GM19468 (cell line): Measurements from ENCODE around the gene TSC22D2.

ENCODE experiments used
- ATAC-seq: cut with Tn5 transposase; IDR thresholded peaks from one replicate; pipeline ENCODE4 v1.9.1; 2021; ENCODE audit warnings: mild to moderate bottlenecking, moderate library complexity, moderate number of reproducible peaks; ENCODE audit not compliant: unreplicated experiment; ENCODE audit errors: extremely low read depth

The TSC22D2 gene

DNA sequence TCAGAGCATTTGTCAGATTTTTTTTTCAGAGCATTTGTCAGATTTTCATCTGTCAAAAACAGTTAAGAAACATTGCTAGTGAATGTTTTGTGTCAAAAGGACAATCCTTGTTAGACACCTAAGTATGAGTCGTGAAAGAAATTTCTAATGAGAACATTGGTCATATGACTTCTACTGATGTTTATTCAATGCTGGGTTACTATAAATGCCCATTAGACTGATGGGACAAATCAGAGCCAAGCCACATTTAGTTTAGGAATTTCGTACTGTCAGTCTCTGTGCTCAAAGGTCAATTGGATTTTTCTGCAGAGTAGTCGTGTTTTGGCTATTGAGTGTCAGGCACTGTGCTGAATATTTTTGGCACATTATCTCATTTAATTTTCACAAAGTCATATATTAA is 31.6 kb downstream of the TSC22D2 start:
- no peak for ATAC-seq

DNA sequence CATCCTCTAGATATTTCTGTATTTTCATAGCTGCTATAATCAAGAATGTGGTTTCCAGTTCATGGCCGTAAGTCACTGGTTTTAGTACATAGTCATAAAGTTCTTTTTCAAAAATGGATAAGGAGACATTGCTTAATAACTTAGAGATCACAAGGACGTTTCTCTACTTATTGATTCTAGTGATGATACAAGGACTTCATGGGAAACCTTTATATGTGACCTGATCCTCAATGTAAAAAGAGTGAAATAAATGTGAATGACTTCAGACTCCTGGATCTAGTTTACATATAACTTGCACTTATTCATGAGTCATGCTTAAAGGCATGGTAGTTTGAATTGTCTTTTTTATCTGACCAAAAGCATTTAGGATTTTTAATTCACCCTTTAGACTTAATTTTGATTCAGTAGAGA is 35.2 kb downstream of the TSC22D2 start:
- no peak for ATAC-seq

DNA sequence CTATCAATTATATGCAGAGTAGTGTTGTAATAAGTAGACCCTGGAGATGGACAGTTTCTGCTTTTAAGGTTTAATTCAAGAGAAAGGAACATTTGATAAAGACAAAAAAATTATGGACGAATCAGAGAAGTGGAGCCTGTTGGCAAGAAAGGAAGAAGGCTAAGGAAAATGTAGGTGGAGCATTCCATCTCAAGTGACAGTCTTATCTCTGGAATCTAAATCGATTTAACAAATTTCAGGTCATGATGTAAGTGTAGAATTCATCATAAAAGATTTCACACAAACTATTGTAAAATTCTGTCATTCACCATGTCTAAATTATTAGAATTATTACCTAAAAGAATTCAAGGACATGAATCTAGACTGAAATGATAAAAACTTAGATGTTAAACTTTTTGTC is 36.3 kb downstream of the TSC22D2 start:
- no peak for ATAC-seq

DNA sequence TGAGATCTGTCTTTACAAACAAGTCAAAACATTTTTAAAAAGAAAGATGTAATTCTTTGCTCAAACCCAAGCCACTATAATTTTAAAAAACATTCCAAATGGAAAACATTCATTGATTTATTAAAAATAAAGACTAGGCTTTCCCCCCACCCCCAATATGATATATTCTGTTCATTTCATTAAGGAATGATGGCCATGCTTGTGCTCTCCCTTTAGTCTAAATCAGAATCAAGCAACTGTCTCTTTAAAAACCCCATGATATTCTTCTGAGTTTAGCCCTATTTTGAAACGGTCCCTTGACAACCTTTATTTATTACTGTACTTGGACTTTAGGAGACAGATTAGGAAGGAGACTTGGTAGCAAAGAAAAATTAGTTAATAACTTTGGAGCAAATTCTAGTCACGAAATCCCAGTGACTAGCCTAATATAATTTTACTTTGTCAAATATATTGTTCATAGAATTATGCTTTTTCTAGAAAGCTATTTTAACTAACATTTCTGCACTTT is 38.4 kb downstream of the TSC22D2 start:
- no peak for ATAC-seq

DNA sequence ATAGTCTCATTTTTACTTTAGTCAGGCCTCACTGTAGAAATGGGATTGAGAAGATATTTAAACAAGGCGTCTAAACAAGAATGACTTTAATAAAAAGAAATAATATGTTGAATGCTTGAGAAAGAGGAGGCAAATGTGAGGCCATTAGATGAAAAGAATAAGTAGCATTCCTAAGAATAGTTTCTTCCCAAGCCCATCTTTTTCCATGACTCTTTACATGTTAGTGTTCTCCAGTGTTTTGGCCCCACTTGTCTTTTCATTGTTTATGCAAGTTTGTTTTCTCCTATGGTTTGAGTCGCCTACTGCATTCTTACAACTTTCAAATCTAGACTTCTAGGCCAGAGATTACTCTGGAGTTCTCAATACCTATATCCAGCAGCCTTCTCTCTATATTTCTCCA is 39.0 kb downstream of the TSC22D2 start:
- ATAC-seq: no peak

DNA sequence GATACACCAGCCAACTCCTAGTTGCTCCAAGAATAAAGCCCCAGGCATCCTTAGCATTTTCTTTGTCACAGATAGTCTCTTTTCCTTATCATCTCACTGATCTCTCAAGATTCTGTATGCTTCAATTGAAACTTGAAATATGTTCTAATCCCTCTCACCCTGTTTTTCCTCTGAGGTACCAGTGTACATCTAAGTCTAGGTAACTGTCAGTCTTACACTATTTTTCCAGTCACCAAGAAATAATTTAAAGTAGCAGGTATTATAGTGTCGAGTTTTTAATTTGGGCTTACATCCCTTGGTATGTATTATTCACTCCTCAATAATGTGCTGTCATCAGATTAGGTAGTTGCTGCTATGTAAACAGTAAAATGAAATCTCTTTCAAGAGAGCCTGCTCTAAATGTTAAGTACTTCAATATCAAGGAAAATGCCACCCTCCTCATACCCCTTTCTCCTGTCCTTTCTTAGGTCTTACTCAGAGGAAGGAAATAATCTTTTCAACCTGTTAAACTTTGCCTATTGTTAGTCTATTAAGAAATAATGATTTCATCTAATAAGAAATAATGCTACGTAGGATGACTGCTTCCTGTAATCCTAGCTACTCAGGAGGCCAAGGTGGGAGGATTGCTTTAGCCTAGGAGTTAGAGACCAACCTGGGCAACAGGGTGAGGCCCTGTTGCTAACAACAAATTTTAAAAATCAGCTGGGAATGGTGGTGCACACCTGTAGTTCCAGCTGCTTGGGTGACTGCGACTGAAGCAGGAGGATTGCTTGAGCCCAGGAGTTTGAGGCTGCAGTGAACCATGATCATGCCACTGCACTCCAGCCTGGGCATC is 39.8 kb downstream of the TSC22D2 start:
- ATAC-seq: no peak

DNA sequence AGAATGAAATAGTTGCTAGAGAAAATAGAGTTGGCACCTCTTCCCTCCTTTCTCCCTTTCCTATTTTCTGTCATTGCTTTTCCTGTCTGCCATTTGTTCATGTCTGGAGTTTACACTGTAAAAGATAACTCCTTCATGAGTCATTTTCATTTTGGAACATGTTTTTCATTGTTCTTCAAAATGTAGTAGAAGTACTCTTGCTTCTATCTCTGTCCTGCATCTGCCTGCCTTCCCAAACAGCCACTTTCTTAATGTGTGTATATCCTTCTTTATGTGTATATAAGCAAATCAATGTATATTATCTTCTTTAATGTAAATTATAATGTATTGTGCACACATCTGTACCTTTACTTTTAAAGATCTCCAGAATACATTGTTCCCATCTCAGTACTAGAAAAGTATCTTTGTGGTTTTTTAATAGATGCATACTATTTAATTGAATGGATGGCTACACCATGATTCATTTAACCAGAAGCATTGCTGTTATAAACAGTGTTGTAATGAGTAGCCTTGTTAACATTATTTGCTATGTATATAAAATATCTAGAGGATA is 41.1 kb downstream of the TSC22D2 start:
- ATAC-seq: no peak

DNA sequence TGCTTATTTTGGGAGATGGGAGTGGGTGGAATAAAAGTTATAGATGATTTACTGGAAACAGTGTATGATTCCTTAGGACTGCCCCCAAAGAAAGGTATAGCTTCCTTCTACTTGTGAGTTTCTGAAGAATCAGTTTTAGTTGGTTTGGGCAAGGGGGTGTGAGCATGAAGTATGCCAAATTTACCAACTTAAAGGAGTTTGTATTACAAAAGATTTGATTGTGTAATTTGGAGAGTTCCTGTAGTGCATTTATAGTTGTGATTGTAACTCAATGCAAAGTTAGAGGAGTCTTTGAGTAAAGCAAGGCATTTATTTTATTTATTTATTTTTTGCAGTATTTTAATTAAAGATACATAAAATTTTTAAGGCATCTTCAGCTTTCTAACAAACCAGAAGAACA is 42.8 kb downstream of the TSC22D2 start:
- no peak for ATAC-seq

DNA sequence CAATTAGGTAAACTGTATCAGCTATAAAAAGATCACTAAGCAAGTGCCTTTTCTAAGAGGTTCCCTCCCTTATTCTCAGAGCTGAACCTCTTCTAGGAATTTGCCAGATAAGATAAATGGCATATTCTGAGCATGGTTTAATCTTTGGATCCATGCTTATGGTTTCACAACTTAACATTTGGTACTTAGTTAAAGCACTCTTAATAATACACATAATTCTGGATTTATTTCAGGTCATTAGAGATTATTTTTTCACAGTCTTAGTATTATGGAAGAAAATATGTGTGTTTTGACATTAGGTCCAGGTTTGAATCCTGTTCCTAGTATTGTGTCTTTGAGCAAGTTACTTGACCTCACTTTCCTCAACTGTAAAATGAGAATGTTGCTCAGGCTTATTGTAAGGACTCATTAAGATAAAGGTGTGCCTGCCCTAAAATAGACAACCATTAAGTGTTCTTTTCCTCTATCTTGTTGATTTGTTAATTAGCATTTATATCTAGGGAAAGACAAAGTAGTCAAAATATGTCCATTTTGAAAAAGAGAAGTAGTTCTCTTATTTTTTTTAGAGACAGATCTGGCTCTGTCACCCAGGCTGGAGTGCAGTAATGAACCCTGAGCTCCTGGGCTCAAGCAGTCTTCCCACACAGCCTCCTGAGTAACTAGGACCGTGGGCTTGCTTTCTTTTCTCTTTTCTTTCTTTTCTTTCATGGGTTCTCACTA is 43.4 kb downstream of the TSC22D2 start:
- ATAC-seq: no peak

DNA sequence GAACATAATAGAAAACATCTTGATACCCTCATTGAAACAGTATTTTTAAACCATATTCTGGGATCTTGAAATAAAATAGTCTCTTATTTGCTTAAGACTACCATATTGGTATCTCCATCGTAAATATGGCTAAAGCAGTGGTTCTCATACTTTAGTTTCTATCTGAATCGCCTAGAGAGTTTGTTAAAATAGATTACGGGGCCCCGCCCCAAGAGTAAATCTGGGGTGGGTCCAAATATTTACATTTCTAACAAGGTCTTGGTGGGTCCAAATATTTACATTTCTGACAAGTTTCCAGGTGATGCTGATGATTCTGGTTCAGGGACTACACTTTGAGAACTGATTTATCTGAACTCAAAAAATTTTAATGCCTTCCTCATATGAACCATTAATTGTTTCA is 45.3 kb downstream of the TSC22D2 start:
- no peak for ATAC-seq

DNA sequence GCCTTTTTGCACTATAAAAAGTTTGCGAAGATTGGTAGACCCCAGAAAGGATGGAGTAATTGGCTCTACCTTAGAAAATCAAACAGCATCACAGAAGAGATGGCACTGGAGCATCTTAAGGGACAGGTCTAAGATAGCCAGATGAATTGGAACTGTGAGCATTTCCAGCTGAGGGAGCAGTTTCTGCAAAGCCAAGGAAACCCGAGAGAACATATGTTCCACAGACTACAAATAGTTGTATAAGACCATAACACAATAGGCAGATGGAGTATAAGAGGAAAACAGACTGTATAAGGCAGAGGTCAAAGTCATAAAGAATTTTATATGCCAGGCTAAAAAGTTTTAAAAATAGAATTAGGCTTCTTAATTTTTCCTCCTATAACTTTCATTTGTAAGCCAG is 46.0 kb downstream of the TSC22D2 start:
- no peak for ATAC-seq

DNA sequence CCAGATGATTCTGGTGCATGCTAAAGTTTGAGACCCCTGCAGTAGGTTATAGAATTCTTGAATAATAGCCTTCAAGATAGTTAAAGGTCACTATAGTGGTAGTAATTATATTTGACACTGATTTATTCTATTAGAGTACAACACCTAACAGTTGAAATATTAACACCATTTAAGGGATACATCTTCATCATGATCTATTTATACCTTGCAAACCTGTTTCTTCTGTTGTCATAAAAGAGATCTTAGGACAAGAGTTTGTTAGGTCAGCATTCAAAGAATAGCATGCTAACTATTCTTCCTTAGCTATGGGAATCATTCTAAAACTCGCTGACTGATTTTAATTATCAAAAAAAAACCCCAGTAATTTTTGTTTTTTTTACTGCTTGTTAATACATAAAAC is 46.5 kb downstream of the TSC22D2 start:
- no peak for ATAC-seq

DNA sequence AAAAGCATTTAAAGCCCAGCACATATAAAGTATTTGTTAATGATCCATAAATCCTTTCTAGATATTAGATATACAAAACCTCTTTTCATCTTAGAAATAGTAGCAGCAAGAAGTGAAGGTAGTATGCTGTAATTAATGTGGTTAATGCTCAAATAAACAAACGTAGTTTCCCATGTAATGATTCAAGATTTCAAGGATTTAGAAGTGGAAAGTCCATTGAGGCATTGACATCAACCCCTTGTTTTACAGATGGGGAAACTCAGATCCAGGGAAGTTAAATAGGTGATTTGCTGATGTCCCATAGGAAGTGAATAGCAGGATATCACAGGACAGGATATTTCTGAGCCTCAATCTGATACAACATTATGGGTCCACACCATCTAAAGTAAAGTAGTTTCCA is 47.2 kb downstream of the TSC22D2 start:
- no peak for ATAC-seq

DNA sequence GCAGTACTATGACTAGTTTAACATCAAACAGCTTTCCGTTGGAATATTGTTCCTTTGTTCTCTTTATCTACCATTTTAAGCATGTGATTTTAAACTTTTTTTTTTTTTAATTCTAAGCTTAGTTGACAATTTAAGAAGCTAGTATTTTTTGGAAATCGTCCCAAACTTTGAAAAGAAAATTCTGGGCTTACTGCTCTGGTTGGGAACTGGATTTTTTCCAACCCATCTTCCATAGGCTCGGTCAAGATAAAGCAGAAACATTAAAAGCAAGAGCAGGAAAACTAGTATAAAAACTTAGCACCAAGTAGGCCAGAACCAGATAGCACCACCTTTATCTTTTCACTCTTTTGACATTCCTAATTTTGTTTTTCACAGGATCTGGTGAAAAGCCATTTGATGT is 49.9 kb downstream of the TSC22D2 start:
- ATAC-seq: no peak

DNA sequence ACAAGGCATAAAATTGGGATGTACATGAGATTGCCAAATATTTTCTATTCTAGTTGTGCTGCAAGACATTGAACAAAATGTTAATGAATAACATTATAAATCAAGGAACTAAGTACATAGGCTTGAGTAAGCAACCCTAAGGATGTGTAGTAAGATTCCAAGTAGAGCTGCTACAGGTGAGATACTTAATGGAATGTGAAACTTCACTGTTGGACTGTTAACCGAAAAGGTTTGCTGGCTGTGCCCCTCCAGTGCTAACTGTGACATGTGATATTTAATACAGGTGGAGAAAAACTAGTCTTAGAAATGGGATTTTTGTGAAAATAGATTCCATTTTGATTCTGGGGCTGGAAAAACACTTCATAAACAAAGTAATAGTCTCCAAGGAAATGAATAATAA is 52.4 kb downstream of the TSC22D2 start:
- no peak for ATAC-seq

DNA sequence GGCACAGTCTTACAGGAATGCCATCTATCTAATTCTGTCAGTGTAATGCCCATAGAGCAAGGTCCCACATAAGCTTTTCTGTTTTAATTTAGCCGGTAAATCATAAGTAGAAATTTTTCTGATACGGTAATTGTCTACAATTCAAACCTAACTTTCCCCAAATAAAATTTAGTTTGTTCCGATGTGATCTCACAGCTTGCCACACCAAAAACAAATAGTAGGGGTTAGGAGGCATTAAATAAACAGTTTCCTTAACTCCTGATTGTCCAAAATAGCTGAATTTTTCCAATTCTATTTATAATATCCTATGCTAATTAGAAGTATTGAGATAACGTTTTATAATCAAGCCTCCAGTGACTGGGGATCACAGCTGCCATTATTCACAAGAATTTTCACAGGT is 53.3 kb downstream of the TSC22D2 start:
- ATAC-seq: no peak

DNA sequence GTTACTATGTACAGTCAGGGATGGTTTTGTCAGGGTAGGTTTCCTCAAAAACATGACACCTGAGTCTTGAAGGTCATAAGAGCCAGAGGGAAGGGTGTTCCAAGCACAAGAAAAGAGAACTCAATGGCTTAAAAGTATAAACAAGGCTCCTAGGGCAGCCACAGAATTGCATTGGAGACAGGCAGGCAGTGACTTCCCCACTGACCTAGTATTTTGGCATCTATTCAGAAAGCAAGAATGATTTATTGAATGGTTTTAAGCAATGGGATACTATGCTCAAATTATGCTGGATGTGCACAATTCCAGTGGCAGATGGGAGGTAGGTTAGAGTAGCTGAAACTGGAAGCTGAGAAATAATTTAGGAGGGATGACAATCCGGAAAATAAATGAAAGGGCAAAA is 54.0 kb downstream of the TSC22D2 start:
- no peak for ATAC-seq

DNA sequence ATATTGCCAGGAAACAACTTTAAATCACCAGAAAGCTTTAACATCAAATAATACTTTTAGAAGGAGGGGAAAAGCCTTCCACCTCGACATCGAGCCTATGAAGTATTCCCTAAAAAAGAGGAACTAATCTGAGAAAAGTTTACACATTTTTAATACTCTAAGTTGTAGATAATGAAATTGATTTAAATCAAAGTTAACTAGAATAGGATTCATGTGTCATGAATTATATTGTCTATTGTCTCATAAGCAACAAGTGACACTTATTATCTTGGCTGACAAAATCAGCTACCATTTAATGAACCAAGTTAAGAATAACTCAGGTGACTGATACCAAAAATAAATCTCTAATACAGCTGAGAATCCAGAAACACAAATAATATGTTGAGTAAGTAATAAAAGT is 56.6 kb downstream of the TSC22D2 start:
- no peak for ATAC-seq

DNA sequence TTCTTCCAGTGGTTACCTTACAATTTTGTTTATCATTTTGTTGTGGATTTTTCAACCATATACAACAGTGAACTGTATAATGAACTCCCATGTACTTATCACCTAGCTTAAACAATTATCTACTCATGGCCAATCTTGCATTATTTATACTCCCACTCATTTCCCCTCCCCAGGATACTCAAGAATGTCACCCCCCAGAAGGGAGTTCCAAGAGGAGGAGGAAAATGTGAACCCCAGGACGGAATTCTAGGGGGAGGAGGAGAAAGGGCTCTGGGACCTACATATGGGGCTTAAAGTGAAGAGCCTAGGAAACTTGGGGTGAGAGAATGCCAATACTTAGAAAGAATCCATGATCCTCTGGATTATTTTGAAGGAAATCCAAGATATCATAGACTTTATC is 59.3 kb downstream of the TSC22D2 start:
- no peak for ATAC-seq

DNA sequence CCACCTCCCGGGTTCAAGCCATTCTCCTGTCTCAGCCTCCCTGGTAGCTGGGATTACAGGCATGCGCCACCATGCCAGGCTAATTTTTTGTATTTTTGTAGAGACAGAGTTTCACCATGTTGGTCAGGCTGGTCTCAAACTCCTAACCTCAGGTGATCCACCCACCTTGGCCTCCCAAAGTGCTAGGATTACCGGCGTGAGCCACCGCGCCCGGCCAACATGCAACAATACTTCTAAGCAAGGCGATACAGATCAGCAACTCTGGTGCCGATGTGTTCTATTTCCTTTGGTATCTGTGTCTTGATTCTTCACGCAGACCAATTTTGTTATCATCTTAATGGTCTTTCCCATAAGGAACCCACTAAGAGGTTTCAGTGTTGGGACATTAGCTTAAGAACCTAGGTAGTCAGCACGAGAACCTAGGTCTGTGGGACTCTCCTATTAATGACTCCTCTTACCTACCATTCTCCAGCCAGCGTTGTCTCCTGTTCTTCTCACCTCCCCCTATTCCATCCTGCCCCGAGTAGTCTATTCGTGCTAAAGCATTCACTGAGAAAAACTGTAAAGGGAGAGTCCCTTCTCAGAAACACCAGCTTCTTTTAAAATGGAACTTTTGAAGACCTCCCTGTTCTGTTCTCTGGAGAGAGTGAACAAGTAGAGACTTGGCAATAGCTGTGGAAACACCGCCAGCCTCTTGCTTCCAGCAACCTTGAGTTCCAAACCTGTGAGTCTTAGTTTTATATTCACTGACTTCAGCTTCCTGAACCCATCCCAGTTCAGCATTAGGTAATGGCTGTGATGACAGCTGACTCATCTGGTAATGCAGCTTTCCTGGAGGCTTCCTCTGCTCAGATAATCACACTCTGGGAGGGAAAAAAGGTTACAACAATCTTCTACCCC is 61.2 kb downstream of the TSC22D2 start:
- ATAC-seq: no peak
